GM18498 (cell line): ENCODE data around the gene GOLGA6L1.
"Not testable (repeated sequence)": the region's sequence is repeated elsewhere in the genome, so short reads cannot be mapped to it uniquely, and the experiment has no call there.

Experiments used
- ATAC-seq: cut with Tn5 transposase; IDR thresholded peaks from one replicate; pipeline ENCODE4 v1.9.1; 2021; ENCODE audit warnings: mild to moderate bottlenecking, moderate library complexity; ENCODE audit not compliant: unreplicated experiment

The GOLGA6L1 gene

GRCh38 chr15:23136722-23137121, at the start of gene GOLGA6L1:
TSS of gene GOLGA6L1 (minus strand) at chr15:23136822. CDS start at chr15:23136731, 91 bp downstream.
- ATAC-seq, result not testable (repeated sequence)

DNA sequence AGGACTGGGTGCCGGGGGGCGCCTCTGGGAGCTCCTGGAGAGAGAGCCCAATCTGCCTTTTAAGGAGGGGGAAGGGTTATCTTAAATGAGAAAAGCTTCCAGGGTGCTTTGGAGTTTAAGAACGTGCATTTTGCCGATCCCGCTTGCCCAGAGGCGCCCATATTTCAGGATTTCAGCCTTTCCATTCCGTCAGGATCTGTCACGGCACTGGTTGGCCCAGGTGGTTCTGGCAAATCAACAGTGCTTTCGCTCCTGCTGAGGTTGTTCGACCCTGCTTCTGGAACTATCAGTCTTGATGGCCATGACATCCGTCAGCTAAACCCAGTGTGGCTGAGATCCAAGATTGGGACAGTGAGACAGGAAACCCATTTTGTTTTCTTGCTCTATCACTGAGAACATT, 44.6 kb upstream of the GOLGA6L1 start:
- not testable (repeated sequence) for ATAC-seq

DNA sequence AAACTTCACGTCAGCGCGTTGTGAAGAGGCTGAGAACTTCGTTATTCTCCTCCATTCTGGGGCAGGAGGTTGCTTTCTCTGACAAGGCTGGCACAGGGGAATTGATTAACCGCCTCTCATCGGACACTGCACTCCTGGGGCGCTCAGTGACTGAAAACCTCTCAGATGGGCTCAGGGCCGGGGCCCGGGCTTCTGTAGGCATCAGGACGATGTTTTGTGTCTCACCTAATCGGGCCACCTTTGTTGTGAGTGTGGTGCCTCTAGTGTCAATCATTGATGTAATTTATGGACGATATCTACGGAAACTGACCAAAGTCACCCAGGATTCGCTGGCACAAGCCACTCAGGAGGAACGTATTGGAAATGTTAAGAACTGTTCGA, 43.9 kb upstream of the GOLGA6L1 start:
- not testable (repeated sequence) for ATAC-seq

GRCh38 chr15:23179768-23180546, 43.3 kb upstream of the GOLGA6L1 start:
- not testable (repeated sequence) for ATAC-seq

GRCh38 chr15:23176683-23177082, 40.1 kb upstream of the GOLGA6L1 start:
- ATAC-seq, result not testable (repeated sequence)

GRCh38 chr15:23175606-23176005, 39.0 kb upstream of the GOLGA6L1 start:
- ATAC-seq, result not testable (repeated sequence)

DNA sequence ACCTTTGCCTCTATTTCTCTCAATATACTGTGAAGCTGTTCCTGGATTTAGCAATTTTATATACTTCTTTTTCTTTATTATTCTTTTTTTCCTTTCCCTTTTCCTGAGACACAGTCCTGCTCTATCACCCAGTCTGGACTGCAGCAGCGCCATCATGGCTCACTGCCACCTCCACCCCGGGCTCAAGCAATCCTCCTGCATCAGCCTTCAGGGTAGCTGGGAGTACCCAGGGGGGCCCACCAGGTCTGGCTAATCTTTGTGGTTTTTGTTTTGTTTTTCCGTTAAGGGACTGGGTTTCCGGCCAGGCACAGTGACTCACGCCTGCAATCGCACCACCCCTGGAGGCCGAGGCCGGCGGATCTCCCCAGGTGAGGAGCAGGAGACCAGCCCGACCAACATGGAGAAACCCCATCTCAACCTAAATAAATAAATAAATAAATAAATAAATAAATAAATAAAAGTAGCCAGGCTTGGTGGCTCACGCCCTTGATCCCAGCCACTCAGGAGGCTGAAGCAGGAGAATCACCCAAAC, 38.1 kb upstream of the GOLGA6L1 start:
- ATAC-seq, result not testable (repeated sequence)

GRCh38 chr15:23132787-23133186, 3.8 kb downstream of the GOLGA6L1 start:
- not testable (repeated sequence) for ATAC-seq

DNA sequence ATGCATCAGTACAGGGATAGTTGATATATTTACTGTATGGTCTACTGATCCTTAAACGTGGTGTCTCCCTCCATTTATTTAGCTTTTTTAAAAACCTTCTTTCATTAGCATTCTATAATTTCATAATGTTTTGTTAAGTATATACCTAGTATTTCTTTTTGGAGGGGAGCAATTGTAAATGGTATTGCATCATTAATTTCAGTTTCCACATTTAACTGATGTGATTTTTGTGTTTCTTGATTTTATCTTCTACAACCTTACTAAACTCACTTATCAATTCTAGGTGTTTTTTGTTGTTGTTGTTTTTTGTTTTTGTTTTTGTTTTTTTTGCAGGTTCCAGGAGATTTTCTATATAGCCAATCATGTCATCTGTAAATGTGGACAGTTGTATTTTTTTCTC, 18.4 kb downstream of the GOLGA6L1 start:
- ATAC-seq, result no peak

DNA sequence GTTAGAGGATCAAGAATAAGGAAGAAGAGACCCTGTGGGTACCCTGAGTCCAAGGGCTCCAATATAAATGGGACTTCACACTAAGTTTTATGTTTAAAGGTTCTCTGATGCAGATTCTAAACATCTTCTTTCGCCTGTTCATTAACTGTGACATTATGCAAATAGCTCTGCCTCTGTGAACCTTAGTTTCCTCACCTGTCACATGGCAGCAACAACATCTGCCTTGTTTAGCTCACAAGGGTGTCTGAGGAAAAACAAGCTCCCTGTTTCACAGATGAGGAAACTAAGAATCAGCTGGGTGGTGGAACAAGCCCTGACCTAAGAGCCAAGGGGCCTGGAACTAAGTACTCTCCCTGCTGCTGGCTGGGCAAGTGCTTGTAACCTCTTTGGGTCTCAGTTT, 40.8 kb downstream of the GOLGA6L1 start:
- ATAC-seq, result no peak

GRCh38 chr15:23083115-23083514, 53.5 kb downstream of the GOLGA6L1 start:
- ATAC-seq, result no peak

DNA sequence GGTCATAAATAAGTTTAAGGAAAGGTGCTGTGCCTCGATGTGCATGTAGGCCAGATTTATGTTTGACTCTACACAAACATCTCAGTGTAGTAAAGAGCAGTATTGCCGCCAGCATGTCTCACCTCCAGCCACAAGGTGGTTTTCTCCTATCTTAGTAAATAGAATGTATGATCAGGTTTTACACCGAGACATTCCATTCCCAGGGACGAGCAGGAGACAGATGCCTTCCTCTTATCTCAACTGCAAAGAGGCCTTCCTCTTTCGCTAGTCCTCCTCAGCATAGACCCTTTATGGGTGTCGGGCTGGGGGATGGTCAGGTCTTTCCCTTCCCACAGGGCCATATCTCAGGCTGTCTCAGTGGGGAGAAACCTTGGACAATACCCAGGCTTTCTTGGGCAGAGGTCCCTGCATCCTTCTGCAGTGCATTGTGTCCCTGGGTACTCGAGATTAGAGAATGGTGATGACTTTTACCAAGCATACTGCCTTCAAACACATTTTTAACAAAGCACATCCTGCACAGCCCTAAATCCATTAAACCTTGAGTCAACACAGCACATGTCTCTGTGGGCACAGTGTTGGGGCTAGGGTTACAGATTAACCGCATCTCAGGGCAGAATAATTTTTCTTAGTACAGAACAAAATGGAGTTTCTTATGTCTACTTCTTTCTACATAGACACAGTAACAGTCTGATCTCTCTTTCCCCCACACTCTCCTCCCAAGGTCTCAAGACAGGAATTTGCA, 54.5 kb downstream of the GOLGA6L1 start:
- ATAC-seq, result not testable (repeated sequence)

DNA sequence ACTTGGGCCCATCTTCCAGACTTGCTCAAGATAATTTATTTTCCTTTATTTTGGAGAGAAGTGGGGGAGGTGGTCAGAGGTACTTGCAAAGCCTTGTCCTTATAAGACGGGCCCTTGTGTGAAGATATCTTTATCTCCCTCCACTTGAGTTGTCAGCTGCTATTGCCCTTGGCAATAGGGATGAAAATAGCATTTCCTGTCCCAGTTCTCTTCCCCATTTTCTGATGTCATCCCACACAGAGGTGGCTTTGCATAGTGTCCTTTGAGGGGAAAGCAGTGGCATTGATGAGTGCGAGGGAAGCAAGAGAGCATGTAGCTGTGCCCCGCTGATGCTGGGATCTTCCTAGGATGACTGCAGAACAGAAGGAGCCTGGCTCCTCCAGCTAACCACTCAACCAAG, 55.4 kb downstream of the GOLGA6L1 start:
- ATAC-seq, result no peak

DNA sequence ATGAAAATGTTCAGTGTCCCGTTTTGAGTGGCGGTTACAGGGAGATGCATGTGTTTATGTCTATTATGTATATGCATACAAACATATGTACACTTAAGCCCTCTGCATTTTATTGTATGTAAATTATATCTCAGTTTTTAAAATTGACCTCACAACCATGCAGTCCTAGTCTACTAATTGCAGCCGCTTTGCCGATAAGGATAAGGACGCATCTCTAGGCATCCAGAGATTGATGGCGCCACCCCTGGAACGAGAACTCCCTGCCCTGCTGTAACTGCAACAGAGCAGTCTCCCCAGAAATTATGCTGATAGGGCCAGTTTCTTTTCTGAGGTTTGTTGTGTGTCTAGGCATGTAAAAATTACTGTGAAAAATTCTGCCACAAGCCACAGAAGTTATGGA, 56.9 kb downstream of the GOLGA6L1 start:
- ATAC-seq, result no peak
